GM12872 (cell line): ENCODE data around the gene KRTAP4-6.

Source experiments
- CTCF ChIP-seq: IDR thresholded peaks from 3 replicates; pipeline ENCODE4 v1.5.1; 2011; ENCODE audit warnings: low read depth, mild to moderate bottlenecking, low read length, moderate library complexity; ENCODE audit not compliant: insufficient read depth

Gene KRTAP4-6

GRCh38 chr17:41177727-41178271 lies 37.5 kb upstream of the KRTAP4-6 start, which contains the start of gene KRTAP4-2:
Gene KRTAP4-2 (minus strand): TSS chr17:41178221. CDS start chr17:41178164, 57 bp downstream.
- TF ChIP-seq CTCF = no peak

DNA sequence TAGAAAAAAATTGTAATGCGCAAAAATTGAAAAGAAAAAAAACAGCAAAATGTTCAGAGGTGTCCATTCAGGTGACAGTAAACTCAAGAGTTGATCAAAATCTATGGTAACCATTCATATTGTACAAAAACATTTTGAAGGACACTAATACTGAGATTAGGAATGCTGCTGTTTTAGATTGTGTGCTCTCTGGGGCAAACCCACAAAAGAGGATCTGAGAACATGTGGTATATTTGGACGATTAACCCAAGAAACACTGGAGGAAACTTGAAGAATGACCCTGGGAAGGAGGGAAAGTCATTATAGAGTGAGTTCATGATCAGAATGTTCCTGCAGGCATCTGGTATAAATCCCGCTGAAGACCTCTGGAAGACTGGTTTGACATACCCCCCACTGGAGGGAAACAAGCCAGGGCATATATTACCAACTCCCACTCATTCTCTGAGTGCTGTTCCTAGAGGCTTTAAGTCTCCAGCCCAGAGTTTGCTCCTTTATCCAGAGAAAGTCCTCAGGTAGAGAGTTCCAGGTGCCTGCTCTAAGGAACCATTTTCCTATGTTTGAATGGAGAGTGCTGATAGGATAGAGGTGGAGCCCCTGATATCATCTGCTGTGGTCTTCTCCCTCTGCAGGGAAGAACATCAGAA lies 36.5 kb upstream of the KRTAP4-6 start:
- TF ChIP-seq CTCF = no peak

GRCh38 chr17:41171886-41172285 lies 31.5 kb upstream of the KRTAP4-6 start:
- TF ChIP-seq CTCF = no peak

GRCh38 chr17:41168121-41168520 lies 27.8 kb upstream of the KRTAP4-6 start, which contains the start of gene KRTAP4-3:
Gene KRTAP4-3 (minus strand): TSS chr17:41168221. CDS start chr17:41168172, 49 bp downstream.
- no peak for TF ChIP-seq CTCF

DNA sequence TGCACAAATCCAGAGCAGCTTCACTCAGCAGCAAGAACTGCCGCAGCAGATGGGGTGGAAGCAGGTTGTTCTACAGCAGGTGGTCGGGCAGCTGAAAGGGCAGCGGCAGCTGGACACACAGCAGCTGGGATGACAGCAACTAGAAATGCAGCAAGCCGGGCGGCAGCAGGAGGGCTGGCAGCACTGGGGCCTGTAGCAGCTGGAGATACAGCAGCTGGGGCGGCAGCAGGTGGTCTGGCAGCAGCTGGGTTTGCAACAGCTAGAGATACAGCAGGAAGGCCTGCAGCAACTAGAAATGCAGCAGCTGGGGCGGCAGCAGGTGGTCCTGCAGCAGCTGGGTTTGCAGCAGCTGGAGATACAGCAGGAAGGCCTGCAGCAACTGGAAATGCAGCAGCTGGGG lies 27.2 kb upstream of the KRTAP4-6 start:
- no peak for TF ChIP-seq CTCF

- no peak for TF ChIP-seq CTCF
Measured at GRCh38 chr17:41163828-41164227, 23.5 kb upstream of the KRTAP4-6 start.

DNA sequence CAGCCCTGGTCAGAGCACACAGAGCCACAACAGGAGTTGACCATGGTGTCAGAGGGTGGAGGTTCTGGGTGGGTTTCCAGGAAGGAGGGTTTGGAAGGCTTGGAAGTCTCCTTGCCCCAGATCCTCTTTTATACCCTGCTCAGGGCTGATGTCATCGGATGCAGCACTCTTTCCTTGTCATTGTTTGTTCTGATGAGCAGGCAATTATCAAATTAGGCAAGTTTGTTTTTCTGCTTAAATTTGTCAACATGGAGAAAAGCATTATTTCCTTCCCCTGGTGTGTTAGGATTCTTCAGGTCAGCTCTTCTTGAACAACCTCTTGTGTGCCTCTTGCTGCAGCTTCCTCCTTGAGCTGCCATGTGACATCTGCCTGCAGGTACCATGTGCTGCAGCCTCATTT lies 20.3 kb upstream of the KRTAP4-6 start, which contains the start of gene KRTAP4-4:
Gene KRTAP4-4, minus strand, starts transcription at position 101 of the 400 bp plus-strand sequence. Its CDS starts 57 bp downstream, at position 44.
- no peak for TF ChIP-seq CTCF
